GM18867 (cell line): Measurements from ENCODE around the gene ISOC2.
A peak's percentile ranks its signal among the peaks of the same experiment; 100 is the strongest.
"Not testable (repeated sequence)": the region's sequence is repeated elsewhere in the genome, so short reads cannot be mapped to it uniquely, and the experiment has no call there.

ENCODE experiments used
- ATAC-seq: cut with Tn5 transposase; IDR thresholded peaks from one replicate; pipeline ENCODE4 v1.9.1; 2021; ENCODE audit warnings: mild to moderate bottlenecking, moderate library complexity; ENCODE audit not compliant: unreplicated experiment

The ISOC2 gene, protein sequence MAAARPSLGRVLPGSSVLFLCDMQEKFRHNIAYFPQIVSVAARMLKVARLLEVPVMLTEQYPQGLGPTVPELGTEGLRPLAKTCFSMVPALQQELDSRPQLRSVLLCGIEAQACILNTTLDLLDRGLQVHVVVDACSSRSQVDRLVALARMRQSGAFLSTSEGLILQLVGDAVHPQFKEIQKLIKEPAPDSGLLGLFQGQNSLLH

DNA sequence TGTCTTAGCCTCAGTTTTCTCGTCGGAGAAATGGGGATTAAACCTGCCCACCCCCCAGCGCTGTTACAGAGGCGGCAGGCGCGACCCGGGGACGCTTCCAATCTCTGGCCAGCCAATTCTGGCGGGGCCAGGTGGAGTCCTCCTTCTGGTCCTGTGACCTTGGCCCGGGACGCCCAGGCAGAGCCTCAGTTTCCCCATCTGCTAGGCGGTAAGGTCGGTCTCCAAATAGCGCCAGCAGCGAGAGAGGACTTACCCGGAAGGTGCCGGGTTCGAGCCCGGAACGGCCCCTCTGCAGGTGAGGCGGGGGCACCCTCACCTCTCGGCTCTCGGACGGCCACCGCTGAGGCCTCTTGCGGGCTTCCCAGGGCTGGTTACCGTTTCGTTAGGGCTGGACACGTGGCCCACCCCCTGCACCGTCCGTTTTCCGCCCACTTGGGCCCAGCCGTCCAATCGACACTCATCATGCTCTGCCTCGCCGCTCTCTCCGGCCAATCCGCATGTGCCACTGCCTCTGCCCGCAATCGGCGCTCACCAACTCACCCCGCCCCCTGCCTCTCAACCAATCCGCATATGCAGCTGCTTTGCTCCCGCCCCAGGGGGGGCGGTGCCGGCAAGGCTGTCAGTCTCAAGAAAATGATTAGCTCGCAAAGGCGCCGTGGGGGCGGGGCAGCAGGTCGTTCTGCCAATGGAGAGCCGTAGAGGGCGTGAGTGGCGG, at the start of gene ISOC2:
TSS of gene ISOC2 (minus strand) at position 384 of the 715 bp plus-strand sequence. CDS start 5,156 bp downstream, outside the sequence.
- ATAC-seq: peak; percentile 89

DNA sequence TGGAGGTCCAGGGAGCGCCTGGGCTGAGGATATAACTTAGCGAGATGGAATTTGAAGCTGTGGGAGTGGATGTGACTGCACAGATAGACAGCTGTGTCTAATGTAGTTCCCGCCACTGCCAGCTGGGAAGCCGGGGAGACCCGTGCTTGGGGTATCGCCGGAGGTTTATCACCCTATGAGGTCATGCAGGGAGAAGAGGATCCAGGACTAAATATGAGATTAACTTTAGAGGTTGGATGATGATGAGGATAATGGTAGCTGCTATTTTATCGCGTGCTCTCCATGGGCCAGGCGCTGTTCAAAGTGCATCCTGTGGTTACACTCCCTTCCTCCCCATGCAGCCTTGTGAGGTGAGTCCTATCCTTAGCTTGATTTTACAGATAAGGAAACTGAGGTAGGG, 46.7 kb upstream of the ISOC2 start:
- ATAC-seq: no peak

DNA sequence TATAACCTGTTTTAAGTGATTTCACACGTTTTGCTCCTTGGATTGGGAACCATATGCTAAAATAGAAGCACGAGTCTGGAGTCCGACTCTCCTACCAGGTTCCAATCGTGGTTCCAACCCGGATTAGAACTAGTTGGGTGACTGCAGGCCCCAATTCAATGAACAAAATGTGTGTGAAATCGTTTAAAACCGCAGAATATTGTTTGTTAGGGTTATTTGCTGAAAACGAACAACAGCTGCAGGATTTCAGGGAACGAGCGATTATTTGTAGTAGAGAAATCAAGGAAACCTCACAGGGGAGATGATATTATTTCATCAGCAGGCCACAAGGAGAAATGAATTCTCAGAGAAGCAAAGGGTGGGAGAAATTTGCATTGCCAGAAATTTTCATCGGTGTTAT, 43.5 kb upstream of the ISOC2 start:
- ATAC-seq: no peak

DNA sequence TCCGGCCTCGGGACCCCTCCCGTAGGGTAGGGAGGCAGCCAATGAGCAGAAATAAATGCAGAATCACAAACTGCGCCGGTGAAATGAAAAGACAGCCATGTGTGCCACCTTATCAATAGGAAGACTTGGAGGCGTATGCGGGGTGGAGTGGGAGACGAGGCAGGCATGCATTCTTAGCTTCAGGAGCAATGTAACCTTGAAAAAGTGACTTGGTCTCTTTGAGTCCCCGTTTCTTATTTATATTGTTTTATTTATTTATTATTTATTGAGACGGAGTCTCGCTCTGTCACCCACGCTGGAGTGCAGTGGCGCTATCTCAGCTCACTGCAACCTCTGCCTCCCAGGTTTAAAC, 42.8 kb upstream of the ISOC2 start:
- no peak for ATAC-seq

DNA sequence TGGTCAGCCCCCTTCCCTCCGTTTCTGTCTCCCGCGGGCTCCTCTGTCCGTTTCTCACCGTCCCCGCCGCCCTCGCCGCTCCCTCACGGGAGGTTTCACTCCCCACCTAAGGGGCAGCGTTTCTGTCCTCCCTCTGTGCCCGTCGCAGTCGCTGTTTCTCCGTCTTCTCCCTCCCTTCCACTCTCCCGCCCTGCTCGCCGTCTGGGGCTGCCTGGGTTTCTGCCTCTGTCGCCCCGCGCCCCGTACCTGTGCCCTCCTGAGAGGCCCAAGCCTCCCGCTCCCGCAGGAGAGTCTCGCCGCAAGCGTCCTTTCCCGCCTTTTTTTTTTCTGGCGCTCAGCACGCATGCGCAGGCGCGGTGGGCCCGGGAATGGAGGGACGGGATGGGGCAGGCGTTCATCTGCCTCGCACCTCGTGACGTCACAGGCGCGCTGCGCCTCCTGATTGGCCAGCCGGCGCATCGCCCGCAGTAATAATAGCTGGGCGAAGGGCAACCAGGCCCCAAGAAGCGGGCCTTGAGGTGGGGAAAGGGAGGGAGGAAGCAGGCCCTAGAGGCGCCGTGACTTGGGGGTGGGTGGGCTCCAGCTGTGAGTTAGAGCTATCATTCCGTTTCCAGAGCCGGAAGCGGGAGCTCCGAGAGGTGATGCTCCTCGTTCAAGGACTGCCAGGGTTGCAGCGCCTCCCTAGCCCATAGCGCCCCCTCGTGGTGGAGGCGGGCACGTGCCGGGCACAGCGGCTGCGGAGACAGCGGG, 42.2 kb upstream of the ISOC2 start:
- peak; percentile 87 for ATAC-seq

DNA sequence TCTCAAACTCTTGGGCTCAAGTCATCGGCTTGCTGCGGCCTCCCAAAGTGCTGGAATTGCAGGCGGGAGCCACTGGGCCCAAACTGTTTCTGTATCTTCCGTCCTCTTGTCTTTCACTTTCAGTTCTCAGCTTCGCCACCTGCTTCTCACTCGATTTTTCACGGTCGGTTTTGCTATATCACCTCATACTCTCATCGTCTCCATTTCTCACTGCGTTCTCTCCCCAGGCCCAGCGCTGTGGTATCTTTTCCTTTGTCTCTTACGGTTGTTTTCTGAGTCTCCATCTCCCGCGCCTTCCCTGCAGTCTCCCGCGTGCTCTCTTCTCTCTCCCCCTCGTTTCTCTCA, 41.7 kb upstream of the ISOC2 start:
- no peak for ATAC-seq

DNA sequence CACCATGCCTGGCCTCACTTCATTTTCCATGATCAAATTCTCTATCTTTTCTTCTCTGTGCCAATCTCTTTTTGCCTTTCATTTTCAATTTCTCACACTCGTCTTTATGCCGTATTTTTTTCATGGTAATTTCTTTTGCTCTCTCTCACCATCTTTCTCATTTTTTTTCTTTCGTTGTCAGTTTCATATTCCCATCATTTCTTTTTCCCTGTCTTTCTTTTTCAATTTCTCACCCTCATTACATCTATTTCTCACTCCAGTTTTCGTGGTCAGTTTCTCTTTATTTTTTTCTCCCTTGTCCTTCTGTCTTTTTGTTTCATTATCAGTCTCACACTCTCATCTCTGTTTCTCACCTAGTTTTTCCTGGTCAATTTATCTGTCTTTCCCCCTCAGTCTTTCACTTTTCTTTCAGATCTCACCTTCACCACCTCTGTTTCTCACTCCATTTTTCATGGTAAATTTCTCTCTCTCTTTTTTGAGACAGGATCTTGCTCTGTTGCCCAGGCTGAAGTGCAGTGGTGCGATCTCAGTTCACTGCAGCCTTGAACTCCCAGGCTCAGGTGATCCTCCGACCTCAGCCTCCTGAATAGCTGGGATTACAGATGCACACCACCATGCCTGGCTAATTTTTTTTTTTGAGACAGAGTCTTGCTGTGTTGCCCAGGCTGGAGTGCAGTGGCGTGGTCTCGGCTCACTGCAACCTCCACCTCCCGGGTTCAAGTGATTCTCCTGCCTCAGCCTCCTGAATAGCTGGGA, 40.9 kb upstream of the ISOC2 start:
- ATAC-seq: no peak

DNA sequence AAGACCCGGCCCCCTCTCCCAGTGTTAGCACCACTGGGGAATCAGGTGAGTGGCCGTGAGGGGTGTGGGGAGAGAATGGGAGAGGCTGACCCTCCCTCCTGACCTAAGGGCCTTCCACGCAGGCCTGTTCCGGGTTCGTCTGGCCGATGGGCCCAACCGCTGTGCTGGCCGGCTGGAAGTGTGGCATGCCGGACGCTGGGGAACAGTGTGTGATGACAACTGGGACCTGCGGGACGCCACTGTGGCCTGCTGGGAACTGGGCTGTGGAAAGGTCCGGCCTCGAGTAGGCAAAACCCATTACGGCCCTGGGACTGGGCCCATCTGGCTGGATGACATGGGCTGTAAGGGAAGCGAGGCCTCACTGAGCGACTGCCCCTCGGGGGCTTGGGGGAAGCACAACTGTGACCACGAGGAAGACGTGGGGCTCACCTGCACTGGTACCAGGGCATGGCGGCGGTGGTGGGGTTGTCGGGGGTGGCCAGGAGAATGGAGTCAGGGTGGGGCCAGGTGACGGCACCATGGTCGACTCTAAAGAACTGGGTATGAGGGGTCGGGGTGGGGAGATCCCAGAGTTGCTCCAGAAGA, 39.0 kb upstream of the ISOC2 start:
- no peak for ATAC-seq

DNA sequence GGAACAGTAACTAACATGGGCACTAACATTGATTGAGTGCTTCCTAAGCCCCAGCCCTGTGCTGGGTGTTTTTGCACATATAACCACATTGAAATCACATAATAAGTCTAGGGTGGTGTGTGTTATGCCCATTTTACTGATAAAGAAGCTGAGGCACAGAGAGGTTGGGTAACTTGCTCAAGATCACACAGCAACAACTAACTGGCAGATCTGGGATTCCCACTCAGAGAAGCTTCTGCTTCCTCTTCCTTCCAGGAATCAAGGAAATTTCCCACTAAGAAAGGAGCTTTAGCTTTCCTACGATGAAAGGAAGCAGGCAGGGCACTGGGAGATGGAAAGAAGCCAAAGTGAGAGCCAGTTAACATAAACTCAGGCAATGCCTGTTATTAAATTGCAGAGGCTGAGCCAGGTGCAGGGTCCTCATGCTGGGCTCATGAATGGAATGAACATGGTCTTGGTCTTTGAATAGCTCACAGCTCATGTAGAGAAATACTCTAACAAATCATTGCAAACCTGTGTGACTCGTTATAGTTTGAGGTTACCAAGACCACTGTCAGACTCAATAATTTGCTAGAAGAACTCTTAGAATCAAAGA, 36.9 kb upstream of the ISOC2 start:
- no peak for ATAC-seq

DNA sequence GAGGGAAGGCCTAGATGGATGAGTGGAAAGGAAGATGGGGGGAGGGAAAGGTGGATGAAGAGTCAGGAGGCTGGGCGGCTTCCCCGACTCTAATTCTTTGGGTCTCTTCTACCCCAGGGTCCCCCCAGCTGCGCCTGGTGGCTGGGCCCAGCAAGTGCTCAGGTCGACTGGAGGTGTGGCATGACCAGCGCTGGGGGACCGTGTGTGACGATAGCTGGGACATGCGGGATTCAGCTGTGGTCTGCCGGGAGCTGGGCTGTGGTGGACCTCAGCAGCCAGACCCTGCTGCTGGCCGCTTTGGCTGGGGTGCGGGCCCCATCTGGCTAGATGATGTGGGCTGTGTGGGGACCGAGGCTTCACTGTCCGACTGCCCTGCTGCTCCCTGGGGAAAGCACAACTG, 36.3 kb upstream of the ISOC2 start:
- no peak for ATAC-seq

DNA sequence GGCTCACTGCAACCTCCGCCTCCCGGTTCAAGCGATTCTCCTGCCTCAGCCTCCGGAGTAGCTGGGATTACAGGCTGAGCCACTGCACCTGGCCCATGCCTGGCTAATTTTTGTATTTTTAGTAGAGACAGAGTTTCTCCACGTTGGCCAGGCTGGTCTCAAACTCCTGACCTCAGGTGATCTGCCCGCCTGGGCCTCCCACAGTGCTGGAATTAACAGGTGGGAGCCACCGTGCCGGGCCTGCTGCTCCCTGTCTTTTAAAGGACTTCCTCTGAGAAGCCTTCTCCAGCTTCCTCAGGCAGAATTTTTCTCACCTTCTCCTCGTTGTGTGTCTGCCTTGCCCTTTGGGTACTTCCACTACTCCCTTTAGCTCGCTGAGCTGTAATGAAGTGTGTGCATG, 35.4 kb upstream of the ISOC2 start:
- not testable (repeated sequence) for ATAC-seq

DNA sequence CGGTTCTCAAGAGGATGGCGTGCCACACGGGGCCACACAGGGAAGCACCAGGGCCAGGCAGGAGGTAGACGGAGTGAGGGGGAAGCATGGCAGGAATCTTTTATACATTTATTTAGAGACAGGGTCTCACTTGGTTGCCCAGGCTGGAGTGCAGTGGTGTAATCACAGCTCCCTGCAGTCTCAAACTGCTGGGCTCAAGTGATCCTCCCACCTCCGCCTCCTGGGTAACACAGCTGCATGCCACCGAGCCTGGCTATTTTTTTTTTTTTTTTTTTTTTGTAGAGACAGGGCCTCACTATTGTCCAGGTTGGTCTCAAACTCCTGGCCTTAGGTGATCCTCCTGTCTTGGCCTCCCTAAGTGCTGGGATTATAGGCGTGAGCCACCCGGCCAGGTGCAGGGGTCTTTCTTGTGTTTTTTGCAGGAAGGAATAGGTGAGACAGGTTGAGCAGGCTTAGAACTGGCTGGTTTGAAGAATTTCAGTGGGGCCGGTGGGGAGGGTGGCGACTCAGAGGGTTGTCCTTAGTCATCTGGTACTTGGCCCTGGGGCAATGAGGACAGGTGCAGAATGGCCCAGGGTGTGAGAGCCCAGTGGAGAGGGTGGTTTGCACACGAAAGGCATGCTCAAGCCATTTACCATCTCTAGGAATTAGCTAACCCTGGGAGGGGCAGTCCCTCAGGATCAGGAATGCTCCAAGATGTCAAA, 34.4 kb upstream of the ISOC2 start:
- no peak for ATAC-seq

DNA sequence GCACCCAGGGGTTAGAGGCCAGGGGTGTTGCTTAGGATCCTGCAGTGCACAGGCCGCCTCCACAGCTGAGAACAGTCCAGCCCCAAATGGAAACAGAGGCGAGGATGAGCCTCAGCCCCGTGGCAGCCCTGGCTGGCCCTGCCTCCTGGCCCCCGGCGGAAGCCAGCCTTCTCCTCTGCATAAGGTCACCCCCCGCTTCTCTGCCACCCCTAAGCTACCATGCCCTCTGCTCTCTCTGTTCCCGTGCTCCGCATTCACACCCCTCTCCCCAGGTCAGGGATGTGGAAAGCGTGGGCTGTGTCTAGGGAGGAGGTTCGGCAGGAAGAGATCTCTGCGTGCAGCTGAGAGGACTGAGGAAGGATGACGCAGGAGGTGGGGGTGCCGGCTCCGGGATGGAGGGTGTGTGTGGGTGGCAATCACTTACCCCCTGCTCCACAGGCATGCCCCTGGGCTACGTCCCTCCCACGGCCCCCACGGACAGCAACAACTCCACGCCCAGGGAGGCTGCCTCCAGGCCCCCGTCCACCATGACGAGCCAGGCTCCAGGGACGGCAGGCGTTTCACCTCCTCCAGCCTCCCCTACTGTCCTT, 32.8 kb upstream of the ISOC2 start:
- ATAC-seq: no peak

DNA sequence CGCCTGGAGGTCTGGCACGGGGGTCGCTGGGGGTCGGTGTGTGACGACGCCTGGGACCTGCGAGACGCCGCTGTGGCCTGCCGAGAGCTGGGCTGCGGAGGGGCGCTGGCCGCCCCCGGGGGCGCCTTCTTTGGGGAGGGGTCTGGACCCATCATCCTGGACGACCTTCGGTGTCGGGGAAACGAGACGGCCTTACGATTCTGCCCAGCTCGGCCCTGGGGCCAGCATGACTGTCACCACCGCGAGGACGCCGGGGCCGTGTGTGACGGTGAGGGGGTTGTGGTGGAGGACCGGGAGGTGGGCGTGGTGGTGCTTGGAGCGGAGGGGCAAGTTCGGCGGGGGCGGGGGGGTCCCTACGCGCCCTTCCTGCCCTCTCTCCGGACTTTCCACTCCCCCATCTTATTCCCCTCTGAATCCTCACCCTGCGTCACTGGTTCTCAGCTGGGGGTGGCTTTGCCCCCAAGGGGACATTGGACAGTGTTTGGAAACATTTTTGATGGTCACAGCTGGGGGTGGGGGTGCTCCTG, 32.3 kb upstream of the ISOC2 start:
- no peak for ATAC-seq

DNA sequence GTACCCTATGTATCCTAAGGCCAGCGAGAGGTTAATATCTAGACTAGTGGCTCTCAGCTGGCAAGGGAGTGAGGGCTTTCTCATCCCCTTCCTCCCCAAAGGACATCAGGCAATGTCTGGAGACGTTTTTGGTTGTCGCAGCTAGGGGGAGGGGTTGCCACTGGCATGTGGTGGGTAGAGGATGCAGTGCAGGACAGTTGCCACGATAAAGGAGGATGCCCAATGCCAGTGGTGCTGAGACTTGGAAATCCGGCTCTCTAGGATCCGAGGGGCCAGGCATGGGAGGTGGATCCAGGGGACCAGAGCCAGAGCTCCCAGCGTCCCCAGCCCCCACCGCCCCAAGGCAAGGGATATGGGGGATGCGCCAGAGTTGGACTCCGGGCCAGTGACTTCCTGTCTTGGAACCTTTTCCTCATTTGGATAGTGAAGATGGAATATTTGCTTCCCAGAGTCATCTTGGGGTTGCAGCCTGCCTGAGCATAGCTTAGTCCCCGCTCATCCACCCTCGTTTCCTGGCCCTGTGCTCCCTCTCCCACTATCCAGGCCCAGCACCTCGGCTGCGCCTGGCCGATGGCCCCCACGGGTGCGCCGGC, 31.7 kb upstream of the ISOC2 start:
- no peak for ATAC-seq

DNA sequence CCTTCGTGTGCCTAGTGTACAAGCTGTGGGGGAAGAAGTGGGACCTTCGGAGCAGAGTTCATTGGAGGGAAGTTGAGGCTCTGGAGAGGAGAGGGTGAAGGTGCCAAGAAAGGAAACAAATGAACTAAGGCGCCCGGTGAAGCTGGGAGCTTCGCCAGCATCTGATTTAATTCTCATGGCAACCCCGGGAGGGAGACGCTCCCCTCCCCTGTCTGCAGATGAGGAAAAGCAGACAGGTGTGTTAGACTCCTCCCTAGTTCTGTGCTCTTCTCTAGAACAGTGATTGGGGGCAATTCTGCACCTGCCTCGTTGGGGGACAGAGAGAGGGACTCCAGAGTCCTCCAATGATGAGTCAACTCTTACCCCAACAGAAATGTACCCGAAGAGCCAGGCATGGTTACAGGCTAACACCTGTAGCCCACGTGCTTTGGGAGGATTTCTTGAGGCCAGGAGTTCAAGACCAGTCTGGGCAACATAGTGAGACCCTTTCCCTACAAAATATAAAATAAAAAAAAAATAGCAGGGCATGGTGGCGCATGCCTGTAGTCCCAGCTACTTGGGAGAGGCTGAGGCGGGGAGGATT, 31.0 kb upstream of the ISOC2 start:
- no peak for ATAC-seq

DNA sequence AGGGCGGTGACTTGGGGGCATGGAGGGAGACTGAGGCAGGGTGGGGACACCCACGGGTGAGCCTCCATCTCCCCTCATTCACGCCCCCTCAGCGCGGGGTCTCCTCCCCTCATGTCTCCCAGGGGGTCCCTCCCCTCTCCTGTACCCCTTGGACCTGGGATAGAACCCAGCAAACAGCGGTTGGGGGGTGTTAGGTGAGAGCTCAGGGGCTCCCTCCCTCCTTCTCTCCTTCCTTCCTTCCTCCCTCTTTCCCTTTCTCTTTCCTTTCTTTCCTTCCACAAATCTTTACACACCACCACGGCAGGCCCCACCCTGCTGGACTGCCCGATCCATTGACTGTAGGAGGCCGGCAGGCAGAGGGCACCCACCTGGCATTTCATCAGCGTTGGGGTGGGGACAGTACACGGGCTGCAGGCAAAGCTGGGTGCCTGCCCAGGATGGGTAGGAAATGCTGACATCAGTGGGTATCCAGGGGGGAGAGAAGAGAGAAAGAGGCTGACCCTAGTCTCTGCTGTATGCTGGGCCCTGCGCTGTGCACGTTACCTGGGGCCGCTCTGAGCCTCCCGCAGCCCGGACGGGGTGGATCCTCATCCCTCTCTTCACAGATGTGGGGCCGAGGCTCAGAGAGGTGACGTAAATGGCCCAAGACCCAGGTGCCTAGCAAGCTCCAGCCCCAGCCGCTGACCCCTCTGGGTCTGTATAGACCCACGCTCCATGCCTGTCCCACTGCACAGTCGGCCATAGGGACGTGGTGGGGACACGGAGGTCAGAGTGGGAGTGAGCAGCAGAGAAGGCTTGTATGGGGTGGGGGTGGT, 30.3 kb upstream of the ISOC2 start:
- ATAC-seq: no peak
